ENCODE results near the gene MAMDC4.

GRCh38 chr9:136814725-136815421 lies 37.3 kb upstream of the MAMDC4 start:
- TF ChIP-seq TAF1 (IDR thresholded peaks at IDR 0.05; ENCODE audit: borderline replicate concordance, low read depth, low read length) (no peak), POLR2AphosphoS5 (IDR thresholded peaks at IDR 0.05; ENCODE audit: low read depth, low read length) (no peak)

All from GM12892 (cell line).